Heart left ventricle (tissue), 13 donors: ENCODE results near the gene GPR139.

Experiments used
- CTCF ChIP-seq, 12 donors: fragments of 200-600 bp; sonication (generic) in 4 of 12; IDR thresholded peaks; one replicate each; pipeline versions ENCODE4 v1.5.0 to v1.8.0; 2018 to 2022; ENCODE audit warnings: antibody characterized with exemption in 12 of 12, mild to moderate bottlenecking in 5 of 12
- POLR2A ChIP-seq, 2 donors: fragments of 450-650 bp; IDR thresholded peaks; one replicate each; pipeline ENCODE4 v1.6.1; 2017; ENCODE audit warnings: antibody characterized with exemption in 2 of 2, mild to moderate bottlenecking in 2 of 2, moderate library complexity in 2 of 2
- donor health status: ischemic (EF 13 %, LVEDD 7.1; RV severe dilation, severe dysfunction).
- donor health status: DM: no; HTN: yes; CAD: no.
- donor health status: DM: no; HTN: no; CAD: no.
- donor health status: ischemic (EF 25% LVEDD 6.9; RV normal size, moderate dysfunction).
- donor health status: ischemic (EF 25% LVEDD 5.7; RV mildly dilated, moderate dysfunction).
- donor health status: ischemic (EF 35%, LVEDD 5.7; RV mildly dilated, moderate dysfunction).
- donor health status: nonischemic (EF 11% LVEDD 7.7; RV severe dilation, severe dysfunction).
- donor health status: DM: yes; HTN: yes; CAD: no.
- donor health status: PGD.
- donor health status: ischemic (EF 29% LVEDD 5.4; RV normal size, mild dysfunction).
- donor health status: nonischemic (EF 23%, LVEDD 6.1; RV moderate dilation, normal function).

GRCh38 chr16:20094157-20094556 is 20.5 kb upstream of the GPR139 start:
- no peak for TF ChIP-seq CTCF (IDR thresholded peaks at IDR 0.05)
- TF ChIP-seq POLR2A (IDR thresholded peaks at IDR 0.05): no peak
